HAP-1 (cell line): ENCODE data around the gene NMT2.

ENCODE experiments used
- DNase-seq, 2 experiments: peaks; one replicate each; pipeline ENCODE4 v3.0.0-alpha.2; 2016 to 2020; ENCODE audit warnings: low spot score in 2 of 2
- H3K27me3 ChIP-seq: fragments of 250-450 bp; sonication (Bioruptor Pico); 2 replicates; pipeline ENCODE4 v1.5.1; 2020; ENCODE audit warnings: low read depth, mild to moderate bottlenecking, moderate library complexity
- H3K36me3 ChIP-seq: fragments of 250-450 bp; sonication (Bioruptor Pico); replicated peaks from 2 replicates; pipeline ENCODE4 v1.5.1; 2020; ENCODE audit warnings: mild to moderate bottlenecking
- H3K4me1 ChIP-seq: fragments of 250-450 bp; sonication (Bioruptor Pico); 2 replicates; pipeline ENCODE4 v1.5.1; 2020; ENCODE audit warnings: mild to moderate bottlenecking
- H3K4me3 ChIP-seq: fragments of 250-450 bp; sonication (Bioruptor Pico); 2 replicates; pipeline ENCODE4 v1.5.1; 2020; ENCODE audit warnings: mild to moderate bottlenecking, moderate library complexity
- H3K9me3 ChIP-seq: fragments of 250-450 bp; sonication (Bioruptor Pico); 2 replicates; pipeline ENCODE4 v1.5.1; 2020; ENCODE audit warnings: mild to moderate bottlenecking, moderate library complexity
- in situ Hi-C: fragments of 300-500 bp; cut with MboI; formaldehyde crosslinking; loops from 3 replicates; pipeline ENCODE4 v1.14.3; 2020; ENCODE audit warnings: low sequenced_read_pairs, inconsistent platforms, mixed read lengths

Gene NMT2

GRCh38 chr10:15197276-15197675 lies 28.8 kb upstream of the NMT2 start:
- in situ Hi-C loops = no loop called here
- DNase-seq = no peak
- Histone ChIP-seq H3K27me3 (no peaks in the 10 kb centered on the region), H3K4me1 (no peaks in the 10 kb centered on the region; the same call in 1 of the 2 replicates), H3K4me3 (no peak overlapping the region), H3K9me3 (no peaks in the 10 kb centered on the region), H3K36me3 (no peaks in the 10 kb centered on the region)

GRCh38 chr10:15196021-15196834 lies 27.7 kb upstream of the NMT2 start:
- in situ Hi-C loops = no loop called here
- Histone ChIP-seq H3K27me3 (no peaks in the 10 kb centered on the region), H3K4me3 (no peak overlapping the region), H3K36me3 (no peaks in the 10 kb centered on the region), H3K9me3 (no peaks in the 10 kb centered on the region), H3K4me1 (no peaks in the 10 kb centered on the region; the same call in 1 of the 2 replicates)
- DNase-seq = no peak

GRCh38 chr10:15189133-15189885 lies 20.8 kb upstream of the NMT2 start:
- H3K36me3 ChIP-seq = no peaks in the 10 kb centered on the region

GRCh38 chr10:15188603-15189002 lies 20.1 kb upstream of the NMT2 start:
- no peaks in the 10 kb centered on the region for H3K36me3 ChIP-seq
- H3K4me3 ChIP-seq = no peak overlapping the region
- no peaks in the 10 kb centered on the region for H3K27me3 ChIP-seq
- H3K4me1 ChIP-seq = no peaks in the 10 kb centered on the region
- in situ Hi-C loops = no loop called here
- no peaks in the 10 kb centered on the region for H3K9me3 ChIP-seq
- no peak for DNase-seq

More at GRCh38 chr10:15189133-15189885, 20.8 kb upstream of the NMT2 start:
- Histone ChIP-seq H3K27me3 (no peaks in the 10 kb centered on the region), H3K9me3 (no peaks in the 10 kb centered on the region), H3K4me3 (no peak overlapping the region), H3K4me1 (no peaks in the 10 kb centered on the region)
- in situ Hi-C loops = no loop called here
- DNase-seq = no peak

- no peak overlapping the region for H3K4me3 ChIP-seq
These were observed 15.4 kb upstream of the NMT2 start for GRCh38 chr10:15183689-15184481.

GRCh38 chr10:15182540-15183207 lies 14.2 kb upstream of the NMT2 start:
- Histone ChIP-seq H3K36me3 (no peaks in the 10 kb centered on the region), H3K4me1 (no peaks in the 10 kb centered on the region), H3K4me3 (no peak overlapping the region), H3K9me3 (no peaks in the 10 kb centered on the region), H3K27me3 (no peaks in the 10 kb centered on the region)
- in situ Hi-C loops = no loop called here
- DNase-seq = no peak

More at GRCh38 chr10:15183689-15184481, 15.4 kb upstream of the NMT2 start:
- H3K9me3 ChIP-seq = no peaks in the 10 kb centered on the region
- no peaks in the 10 kb centered on the region for H3K4me1 ChIP-seq
- no peak for DNase-seq
- in situ Hi-C loops = no loop called here
- H3K36me3 ChIP-seq = no peaks in the 10 kb centered on the region
- H3K27me3 ChIP-seq = no peaks in the 10 kb centered on the region

- Histone ChIP-seq H3K27me3 (no peaks in the 10 kb centered on the region), H3K4me1 (no peaks in the 10 kb centered on the region), H3K4me3 (no peak overlapping the region), H3K9me3 (no peaks in the 10 kb centered on the region), H3K36me3 (no peaks in the 10 kb centered on the region)
- no peak for DNase-seq
- in situ Hi-C loops = no loop called here
These were observed 13.2 kb upstream of the NMT2 start for GRCh38 chr10:15181576-15182156.

- Histone ChIP-seq H3K27me3 (no peaks in the 10 kb centered on the region), H3K4me3 (no peak overlapping the region), H3K4me1 (no peaks in the 10 kb centered on the region), H3K9me3 (no peaks in the 10 kb centered on the region), H3K36me3 (no peaks in the 10 kb centered on the region)
- DNase-seq = no peak
- in situ Hi-C loops = no loop called here
These were observed 12.2 kb upstream of the NMT2 start for GRCh38 chr10:15180736-15181135.

GRCh38 chr10:15176269-15176668 lies 7.8 kb upstream of the NMT2 start:
- Histone ChIP-seq H3K4me3 (no peak overlapping the region), H3K27me3 (no peaks in the 10 kb centered on the region), H3K9me3 (no peaks in the 10 kb centered on the region), H3K4me1 (no peaks in the 10 kb centered on the region), H3K36me3 (no peaks in the 10 kb centered on the region)
- DNase-seq = no peak
- in situ Hi-C loops = no loop called here

GRCh38 chr10:15175587-15175986 lies 7.1 kb upstream of the NMT2 start:
- no peaks in the 10 kb centered on the region for H3K36me3 ChIP-seq
- no peaks in the 10 kb centered on the region for H3K27me3 ChIP-seq
- no peak overlapping the region for H3K4me3 ChIP-seq
- DNase-seq = no peak
- H3K9me3 ChIP-seq = no peaks in the 10 kb centered on the region
- in situ Hi-C loops = no loop called here
- no peaks in the 10 kb centered on the region for H3K4me1 ChIP-seq

- no peak overlapping the region for H3K4me3 ChIP-seq
- in situ Hi-C loops = no loop called here
- H3K4me1 ChIP-seq = peaks cover 14% of the 10 kb centered on the region
- DNase-seq = no peak
- H3K36me3 ChIP-seq = no peaks in the 10 kb centered on the region
- no peaks in the 10 kb centered on the region for H3K9me3 ChIP-seq
- H3K27me3 ChIP-seq = no peaks in the 10 kb centered on the region
These were observed 3.9 kb upstream of the NMT2 start for GRCh38 chr10:15172306-15172840.

- no peaks in the 10 kb centered on the region for H3K27me3 ChIP-seq
- H3K36me3 ChIP-seq = no peaks in the 10 kb centered on the region
- H3K4me3 ChIP-seq = no peak overlapping the region
- no peaks in the 10 kb centered on the region for H3K9me3 ChIP-seq
- in situ Hi-C loops = no loop called here
- no peak for DNase-seq
- H3K4me1 ChIP-seq = peaks cover 27% of the 10 kb centered on the region
These were observed 1.3 kb upstream of the NMT2 start for GRCh38 chr10:15169555-15170401.
